Measurements from ENCODE around the gene FAM76B.
A peak's percentile ranks its signal among the peaks of the same experiment; 100 is the strongest.

The FAM76B gene

DNA sequence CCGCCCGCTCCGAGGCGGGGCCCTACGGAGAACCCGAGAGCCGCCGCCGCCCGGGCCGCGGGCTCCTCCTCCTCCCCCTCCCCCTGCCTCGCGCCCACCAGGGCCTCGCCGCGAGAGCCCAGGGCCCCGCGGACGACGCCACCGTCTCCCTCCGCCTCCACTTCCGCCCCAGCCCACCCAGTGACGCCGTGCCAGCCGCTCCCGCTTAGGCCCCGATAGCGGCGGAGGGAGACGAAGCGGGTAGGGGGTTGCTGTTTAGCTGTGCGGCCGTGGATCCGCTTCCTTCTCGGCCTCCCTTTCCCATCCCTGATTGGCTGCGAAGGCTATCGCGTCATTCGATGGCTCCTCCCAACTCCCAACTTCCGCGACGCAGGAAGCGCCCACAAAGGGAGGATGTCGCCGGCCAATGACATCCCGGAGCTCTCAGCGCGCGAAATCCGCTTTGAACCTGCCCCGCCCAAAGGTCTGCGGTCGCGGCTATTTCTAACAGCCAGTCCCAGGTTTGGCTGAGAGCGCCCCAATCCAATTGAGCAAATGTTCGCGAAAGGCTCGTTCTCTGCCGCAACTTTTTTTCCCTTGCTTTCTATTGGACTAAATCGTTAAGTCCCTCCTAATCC is at the start of gene FAM76B:
FAM76B (minus strand) TSS at position 277 of the 617 bp plus-strand sequence. CDS start 304 bp downstream, outside the sequence.
- peak; percentile 99 for DNase-seq (ENCODE audit: low read depth in 2 of 2)
- peak within 1 kb of the TSS; percentile 88 to 97 for H3K4me3 ChIP-seq (replicated peaks in 1 of 2; ENCODE audit: low read depth in 2 of 2, low read length in 2 of 2)
- TF ChIP-seq, protein P1, sequence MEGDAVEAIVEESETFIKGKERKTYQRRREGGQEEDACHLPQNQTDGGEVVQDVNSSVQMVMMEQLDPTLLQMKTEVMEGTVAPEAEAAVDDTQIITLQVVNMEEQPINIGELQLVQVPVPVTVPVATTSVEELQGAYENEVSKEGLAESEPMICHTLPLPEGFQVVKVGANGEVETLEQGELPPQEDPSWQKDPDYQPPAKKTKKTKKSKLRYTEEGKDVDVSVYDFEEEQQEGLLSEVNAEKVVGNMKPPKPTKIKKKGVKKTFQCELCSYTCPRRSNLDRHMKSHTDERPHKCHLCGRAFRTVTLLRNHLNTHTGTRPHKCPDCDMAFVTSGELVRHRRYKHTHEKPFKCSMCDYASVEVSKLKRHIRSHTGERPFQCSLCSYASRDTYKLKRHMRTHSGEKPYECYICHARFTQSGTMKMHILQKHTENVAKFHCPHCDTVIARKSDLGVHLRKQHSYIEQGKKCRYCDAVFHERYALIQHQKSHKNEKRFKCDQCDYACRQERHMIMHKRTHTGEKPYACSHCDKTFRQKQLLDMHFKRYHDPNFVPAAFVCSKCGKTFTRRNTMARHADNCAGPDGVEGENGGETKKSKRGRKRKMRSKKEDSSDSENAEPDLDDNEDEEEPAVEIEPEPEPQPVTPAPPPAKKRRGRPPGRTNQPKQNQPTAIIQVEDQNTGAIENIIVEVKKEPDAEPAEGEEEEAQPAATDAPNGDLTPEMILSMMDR (IDR thresholded peaks at IDR 0.05; ENCODE audit: low read depth, low read length): no peak

DNA sequence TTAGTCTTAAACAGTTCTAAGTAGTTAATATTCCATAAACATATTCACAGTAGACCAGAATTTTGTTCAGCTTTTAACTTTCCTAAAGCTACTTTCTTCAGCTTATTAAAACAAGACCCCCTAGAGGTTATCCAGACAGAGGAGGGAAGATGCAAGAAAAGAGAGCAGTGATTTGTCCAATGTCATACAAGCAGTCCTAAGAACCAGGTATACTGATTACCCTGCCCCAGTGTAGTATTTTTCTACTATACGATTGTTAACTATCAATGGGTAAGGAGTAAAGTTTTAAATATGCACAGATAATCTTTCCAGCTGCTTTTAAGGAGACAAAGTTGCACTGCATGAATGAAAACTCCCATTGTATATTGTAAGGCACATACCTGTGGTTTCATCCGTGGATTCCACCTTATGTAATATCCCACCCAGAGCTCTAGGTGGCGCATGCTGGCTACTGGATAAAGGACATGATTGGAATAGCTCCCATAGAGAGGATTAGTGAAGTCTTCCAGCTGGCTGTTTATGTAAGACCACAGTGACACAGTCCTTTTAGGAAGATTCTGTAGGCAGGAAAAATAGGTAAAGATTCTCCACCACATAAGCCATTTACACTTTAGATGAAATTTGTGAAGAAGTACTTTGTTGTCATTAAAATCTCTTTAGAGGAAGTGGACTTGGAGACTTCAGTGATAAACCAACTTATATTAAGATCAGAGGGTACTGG is 46.3 kb upstream of the FAM76B start:
- H3K4me3 ChIP-seq (replicated peaks in 1 of 2; ENCODE audit: low read depth in 2 of 2, low read length in 2 of 2): no peak overlapping the region
- DNase-seq (ENCODE audit: low read depth in 2 of 2): peak; percentile 92 to 94
- TF ChIP-seq, protein P1 (IDR thresholded peaks at IDR 0.05; ENCODE audit: low read depth, low read length): peak; percentile 90

DNA sequence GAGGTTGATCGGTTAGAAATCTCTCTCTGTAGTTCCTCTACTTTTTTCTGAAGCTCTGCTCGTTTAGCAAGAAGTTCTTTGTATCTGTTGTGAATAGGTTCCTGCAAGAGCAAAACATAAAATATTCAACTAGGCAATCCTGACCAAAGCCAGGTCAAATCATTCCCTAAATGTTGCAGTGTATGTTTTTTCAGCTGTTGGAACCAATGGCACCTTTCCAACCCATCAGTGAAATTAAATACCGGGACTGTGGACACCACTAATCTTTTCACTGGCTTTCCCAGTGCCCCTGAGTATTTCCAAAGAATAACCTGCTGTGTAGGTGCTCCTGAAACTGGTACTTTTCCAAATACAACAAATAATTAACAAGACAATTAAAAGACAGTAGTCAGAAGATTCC is 45.8 kb upstream of the FAM76B start:
- peak in 1 of 2 donors; percentile 6 for DNase-seq (ENCODE audit: low read depth in 2 of 2)
- H3K4me3 ChIP-seq (replicated peaks in 1 of 2; ENCODE audit: low read depth in 2 of 2, low read length in 2 of 2): no peak overlapping the region
- TF ChIP-seq, protein P1 (IDR thresholded peaks at IDR 0.05; ENCODE audit: low read depth, low read length): no peak

DNA sequence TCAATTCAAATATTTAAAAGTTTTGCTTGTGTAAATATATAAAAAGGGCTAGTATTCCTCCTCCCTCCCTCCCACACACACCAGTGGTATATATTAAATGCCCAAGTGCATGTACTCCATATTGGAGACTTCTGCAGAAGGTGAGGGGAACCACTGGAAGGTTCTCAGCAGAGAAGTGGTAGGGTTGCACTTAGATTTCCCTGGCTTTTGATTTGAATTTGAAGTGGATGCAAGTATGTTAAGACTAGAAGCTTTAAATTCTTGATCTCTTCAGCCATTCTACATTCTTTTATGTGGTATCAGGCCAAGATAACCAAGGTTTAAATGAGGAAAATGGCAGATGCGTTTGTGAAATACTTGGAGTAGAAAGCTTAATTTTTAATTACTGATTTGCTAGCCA is 43.8 kb upstream of the FAM76B start:
- DNase-seq (ENCODE audit: low read depth in 2 of 2): no peak
- TF ChIP-seq, protein P1 (IDR thresholded peaks at IDR 0.05; ENCODE audit: low read depth, low read length): no peak
- H3K4me3 ChIP-seq (replicated peaks in 1 of 2; ENCODE audit: low read depth in 2 of 2, low read length in 2 of 2): no peak overlapping the region

DNA sequence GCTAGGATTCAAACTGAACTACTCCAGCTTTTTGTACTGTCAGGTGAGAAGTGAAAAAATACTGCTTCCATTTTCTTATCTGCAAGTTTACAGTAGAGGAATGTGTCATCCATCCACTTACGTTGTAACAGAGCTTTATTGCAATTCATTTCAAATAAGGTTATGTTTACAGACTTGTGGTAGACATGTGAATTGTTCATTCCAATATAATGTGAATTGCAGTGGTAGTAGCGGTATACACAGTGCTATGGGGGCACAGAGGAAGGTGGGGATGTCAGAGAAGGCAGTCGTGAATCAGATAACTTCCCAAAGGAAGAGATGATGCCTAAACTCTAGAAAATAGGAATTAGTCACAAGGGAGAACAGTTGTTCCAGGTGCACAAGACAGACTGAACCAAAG is 43.2 kb upstream of the FAM76B start:
- no peak overlapping the region for H3K4me3 ChIP-seq (replicated peaks in 1 of 2; ENCODE audit: low read depth in 2 of 2, low read length in 2 of 2)
- TF ChIP-seq, protein P1 (IDR thresholded peaks at IDR 0.05; ENCODE audit: low read depth, low read length): no peak
- peak in 1 of 2 donors; percentile 26 for DNase-seq (ENCODE audit: low read depth in 2 of 2)

DNA sequence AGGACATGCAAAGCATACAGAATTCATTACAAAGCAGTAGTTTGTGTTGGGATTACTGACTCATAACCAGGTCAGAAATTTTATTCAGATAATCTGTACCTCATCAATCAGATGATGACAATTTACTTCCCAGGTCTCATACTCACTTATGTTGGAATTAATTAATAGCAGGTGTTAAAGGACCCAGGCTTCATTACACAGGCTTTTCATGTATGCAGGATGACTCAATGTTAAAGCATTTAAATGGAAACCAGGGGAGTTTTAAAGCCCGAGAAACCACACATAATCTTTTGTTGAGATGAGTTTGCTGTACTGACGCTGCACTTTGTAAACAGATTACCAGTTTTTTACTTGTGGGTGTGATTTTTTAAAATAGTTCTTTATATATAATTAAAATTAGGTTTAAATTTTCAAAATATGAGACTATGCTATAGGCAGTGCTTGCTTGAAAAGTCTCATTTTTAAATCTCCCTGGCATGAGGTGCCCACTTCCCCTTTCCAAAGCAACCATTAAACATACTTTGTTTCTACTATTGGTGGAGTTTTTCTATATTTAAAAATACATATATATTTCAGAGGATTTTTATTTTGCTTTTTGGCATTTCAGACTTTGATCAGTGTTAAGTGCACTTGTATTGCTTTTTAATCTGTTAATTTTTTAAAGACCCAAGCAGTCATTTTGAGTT is 41.8 kb upstream of the FAM76B start:
- TF ChIP-seq, protein P1 (IDR thresholded peaks at IDR 0.05; ENCODE audit: low read depth, low read length): no peak
- no peak overlapping the region for H3K4me3 ChIP-seq (replicated peaks in 1 of 2; ENCODE audit: low read depth in 2 of 2, low read length in 2 of 2)
- DNase-seq (ENCODE audit: low read depth in 2 of 2): peak; percentile 63 to 80
